Thyroid gland (tissue), 4 donors: ENCODE data around the gene VSIG10. TPM values are rescaled to one million over a fixed set of nuclear protein-coding genes. Genes with fewer than 3 reads are reported as not detected.

Experiments
- DNase-seq, 2 donors: peaks; one replicate each; pipeline ENCODE4 v3.0.0-alpha.2; 2019
- H3K27ac ChIP-seq, 3 donors: fragments of 200-600 bp; sonication (generic); 1 replicate in 2 of 3; 2 replicates in 1 of 3; pipeline ENCODE4 v1.5.1; 2016 to 2019; ENCODE audit warnings: mild to moderate bottlenecking in 1 of 3, moderate library complexity in 1 of 3
- H3K27me3 ChIP-seq: fragments of 200-600 bp; sonication (generic); one replicate; pipeline ENCODE4 v1.5.1; 2019
- H3K36me3 ChIP-seq, 2 donors: fragments of 200-600 bp; sonication (generic); one replicate each; pipeline ENCODE4 v1.5.1; 2016 to 2019
- H3K4me1 ChIP-seq, 2 donors: fragments of 200-600 bp; sonication (generic); one replicate each; pipeline ENCODE4 v1.5.1; 2017 to 2019
- H3K4me3 ChIP-seq, 3 donors: fragments of 200-600 bp; sonication (generic); replicated peaks in 1 of 3; 1 replicate in 2 of 3; 2 replicates in 1 of 3; pipeline ENCODE4 v1.5.1; 2016; ENCODE audit warnings: mild to moderate bottlenecking in 1 of 3
- H3K9me3 ChIP-seq: fragments of 200-600 bp; sonication (generic); one replicate; pipeline ENCODE4 v1.5.1; 2017
- POLR2A ChIP-seq, 2 donors: fragments of 450-650 bp; IDR thresholded peaks; one replicate each; pipeline ENCODE4 v1.6.1; 2017; ENCODE audit warnings: antibody characterized with exemption in 2 of 2, mild to moderate bottlenecking in 2 of 2, moderate library complexity in 1 of 2
- WGBS, 2 donors: methylation state at CpG; one replicate each; pipeline ENCODE4 v1.1.5; 2017; 5-methylcytosine and 5-hydroxymethylcytosine counted together
- intact Hi-C: fragments of 100-400 bp; cut with DNase I; formaldehyde crosslinking; loops from one replicate; pipeline ENCODE4 v1.15.1; 2023
- total RNA-seq, 4 donors: library from RNA; depleted of rRNA; stranded (reverse); fragments of >200 nt; gene quantifications; one replicate each; pipeline ENCODE4 v1.2.3, GENCODE V29; 2016
- TF ChIP-seq, protein P1 (sequence below), 6 experiments: fragments of 200-600 bp in 3 of 6; fragments of 450-650 bp in 3 of 6; sonication (generic) in 3 of 6; IDR thresholded peaks; one replicate each; pipeline ENCODE4 v1.5.1; 2016 to 2019; ENCODE audit warnings: antibody characterized with exemption in 6 of 6, mild to moderate bottlenecking in 2 of 6, inconsistent platforms in 1 of 6, moderate library complexity in 1 of 6

The VSIG10 gene
- total RNA-seq, 4 donors from 2014 or later, result 62.0 to 93.7 (median 76.6) TPM

DNA sequence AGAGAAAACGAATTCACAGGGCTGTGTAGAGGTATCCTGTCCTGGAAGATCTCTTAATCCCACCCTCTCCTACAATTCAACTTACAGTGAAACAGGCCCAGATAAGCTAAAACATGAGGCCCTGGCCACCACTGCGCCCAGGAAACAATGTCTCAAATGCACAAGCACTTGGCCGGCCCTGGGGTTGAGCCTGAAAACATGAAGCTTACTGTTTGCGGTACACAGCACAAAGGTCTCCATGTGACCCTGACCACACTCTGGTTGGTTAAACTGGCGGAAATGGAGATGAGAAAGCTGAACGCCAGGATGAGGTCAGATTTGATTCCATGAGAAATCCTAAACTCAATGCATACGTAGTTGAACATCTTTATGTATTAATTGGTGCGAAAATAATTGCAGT, 59.2 kb downstream of the VSIG10 start:
- Histone ChIP-seq H3K4me1 (peaks cover 0 to 6% of the 10 kb centered on the region in 2 donors), H3K9me3 (no peaks in the 10 kb centered on the region), H3K27ac (no peak overlapping the region), H3K27me3 (no peaks in the 10 kb centered on the region), H3K4me3 (no peak overlapping the region), H3K36me3 (peaks cover 44% of the 10 kb centered on the region in 2 donors)
- intact Hi-C loops, result no loop called here
- WGBS, 2 donors, result 96 to 97% methylated on average over 8 of the region's 8 CpGs
- TF ChIP-seq POLR2A (IDR thresholded peaks at IDR 0.05), result no peak
- TF ChIP-seq, protein P1, sequence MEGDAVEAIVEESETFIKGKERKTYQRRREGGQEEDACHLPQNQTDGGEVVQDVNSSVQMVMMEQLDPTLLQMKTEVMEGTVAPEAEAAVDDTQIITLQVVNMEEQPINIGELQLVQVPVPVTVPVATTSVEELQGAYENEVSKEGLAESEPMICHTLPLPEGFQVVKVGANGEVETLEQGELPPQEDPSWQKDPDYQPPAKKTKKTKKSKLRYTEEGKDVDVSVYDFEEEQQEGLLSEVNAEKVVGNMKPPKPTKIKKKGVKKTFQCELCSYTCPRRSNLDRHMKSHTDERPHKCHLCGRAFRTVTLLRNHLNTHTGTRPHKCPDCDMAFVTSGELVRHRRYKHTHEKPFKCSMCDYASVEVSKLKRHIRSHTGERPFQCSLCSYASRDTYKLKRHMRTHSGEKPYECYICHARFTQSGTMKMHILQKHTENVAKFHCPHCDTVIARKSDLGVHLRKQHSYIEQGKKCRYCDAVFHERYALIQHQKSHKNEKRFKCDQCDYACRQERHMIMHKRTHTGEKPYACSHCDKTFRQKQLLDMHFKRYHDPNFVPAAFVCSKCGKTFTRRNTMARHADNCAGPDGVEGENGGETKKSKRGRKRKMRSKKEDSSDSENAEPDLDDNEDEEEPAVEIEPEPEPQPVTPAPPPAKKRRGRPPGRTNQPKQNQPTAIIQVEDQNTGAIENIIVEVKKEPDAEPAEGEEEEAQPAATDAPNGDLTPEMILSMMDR (IDR thresholded peaks at IDR 0.05), result no peak
- no peak for DNase-seq

DNA sequence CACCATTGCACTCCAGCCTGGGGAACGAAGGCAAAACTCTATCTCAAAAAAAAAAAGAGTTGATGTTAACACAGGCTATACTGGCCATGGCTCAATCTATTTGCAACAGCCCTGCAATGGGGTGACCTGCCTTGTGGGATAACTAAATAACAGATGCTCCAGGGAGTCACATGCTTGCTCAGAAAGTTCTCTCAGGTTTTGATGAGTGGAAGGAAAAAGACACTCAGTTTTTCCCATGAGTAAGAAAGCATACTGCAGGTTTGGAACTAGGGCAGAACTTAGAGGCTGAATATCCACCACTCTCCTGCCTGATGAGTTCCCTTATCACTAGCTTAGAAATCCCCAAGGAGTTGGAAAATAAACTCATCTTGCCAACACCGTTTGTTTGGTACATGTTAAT, 59.7 kb downstream of the VSIG10 start:
- DNase-seq, result no peak
- Histone ChIP-seq H3K4me1 (peaks cover 0 to 6% of the 10 kb centered on the region in 2 donors), H3K36me3 (peaks cover 40 to 48% of the 10 kb centered on the region in 2 donors), H3K27me3 (no peaks in the 10 kb centered on the region), H3K9me3 (no peaks in the 10 kb centered on the region), H3K27ac (no peak overlapping the region), H3K4me3 (no peak overlapping the region)
- TF ChIP-seq, protein P1 (IDR thresholded peaks at IDR 0.05), result no peak
- no peak for TF ChIP-seq POLR2A (IDR thresholded peaks at IDR 0.05)
- 78 to 82% methylated on average over 2 of the region's 2 CpGs for WGBS, 2 donors
- intact Hi-C loops, result no loop called here

DNA sequence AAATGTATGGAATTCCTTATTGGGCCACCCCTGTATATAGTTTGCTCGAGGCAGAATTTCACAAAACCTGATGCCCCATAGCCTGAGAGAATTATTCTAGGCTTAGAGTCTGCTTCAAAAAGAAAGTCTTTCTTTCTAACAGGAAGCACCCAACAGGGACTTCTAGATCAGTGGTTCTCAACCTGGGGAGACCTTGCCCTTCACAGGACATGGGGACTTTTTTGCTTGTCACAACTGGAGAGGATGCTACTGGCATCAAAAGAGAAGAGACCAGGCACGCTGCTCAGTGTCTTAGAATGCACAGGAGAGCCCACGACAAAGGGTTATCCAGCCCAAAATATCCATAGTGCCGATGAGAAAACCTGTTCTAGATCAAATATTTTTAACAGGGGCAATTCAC, 61.7 kb downstream of the VSIG10 start:
- H3K4me1 ChIP-seq, result peaks cover 0 to 6% of the 10 kb centered on the region in 2 donors
- no peaks in the 10 kb centered on the region for H3K27me3 ChIP-seq
- H3K9me3 ChIP-seq, result no peaks in the 10 kb centered on the region
- intact Hi-C loops, result no loop called here
- 96% methylated on average over 4 of the region's 4 CpGs for WGBS, 2 donors
- peaks cover 51 to 61% of the 10 kb centered on the region in 2 donors for H3K36me3 ChIP-seq
- TF ChIP-seq, protein P1 (IDR thresholded peaks at IDR 0.05), result no peak
- no peak for TF ChIP-seq POLR2A (IDR thresholded peaks at IDR 0.05)
- H3K4me3 ChIP-seq, result no peak overlapping the region
- no peak overlapping the region for H3K27ac ChIP-seq
- DNase-seq, result no peak

DNA sequence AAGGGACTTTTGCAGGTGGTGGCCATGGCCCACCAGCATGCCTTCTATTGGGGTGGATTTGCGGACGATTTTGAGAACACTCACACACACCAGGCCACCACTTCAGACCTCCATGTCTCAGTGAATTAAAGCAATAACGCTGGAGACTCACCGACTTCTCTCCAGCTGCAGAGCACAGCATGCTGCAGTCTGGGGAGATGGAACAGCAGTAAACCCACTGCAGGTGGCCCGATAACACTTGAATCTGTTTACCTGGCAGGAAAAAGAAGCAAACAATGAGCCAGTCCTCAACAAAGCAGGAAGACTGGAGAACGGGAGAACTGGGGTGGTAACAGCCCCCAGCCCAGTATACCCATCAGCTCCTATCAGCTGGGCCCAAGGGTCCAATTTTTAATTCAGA, 65.7 kb downstream of the VSIG10 start:
- H3K27me3 ChIP-seq, result no peaks in the 10 kb centered on the region
- H3K9me3 ChIP-seq, result no peaks in the 10 kb centered on the region
- intact Hi-C loops, result loop anchor here (10.0 kb wide), 1 partner anchor 163 kb away; no protein-coding TSS in a partner anchor
- no peak for DNase-seq
- WGBS, 2 donors, result 62 to 72% methylated on average over 6 of the region's 6 CpGs
- H3K4me1 ChIP-seq, result no peaks in the 10 kb centered on the region
- TF ChIP-seq, protein P1 (IDR thresholded peaks at IDR 0.05), result no peak
- TF ChIP-seq POLR2A (IDR thresholded peaks at IDR 0.05), result no peak
- no peak overlapping the region for H3K27ac ChIP-seq
- peaks cover 82 to 87% of the 10 kb centered on the region in 2 donors for H3K36me3 ChIP-seq
- no peak overlapping the region for H3K4me3 ChIP-seq

DNA sequence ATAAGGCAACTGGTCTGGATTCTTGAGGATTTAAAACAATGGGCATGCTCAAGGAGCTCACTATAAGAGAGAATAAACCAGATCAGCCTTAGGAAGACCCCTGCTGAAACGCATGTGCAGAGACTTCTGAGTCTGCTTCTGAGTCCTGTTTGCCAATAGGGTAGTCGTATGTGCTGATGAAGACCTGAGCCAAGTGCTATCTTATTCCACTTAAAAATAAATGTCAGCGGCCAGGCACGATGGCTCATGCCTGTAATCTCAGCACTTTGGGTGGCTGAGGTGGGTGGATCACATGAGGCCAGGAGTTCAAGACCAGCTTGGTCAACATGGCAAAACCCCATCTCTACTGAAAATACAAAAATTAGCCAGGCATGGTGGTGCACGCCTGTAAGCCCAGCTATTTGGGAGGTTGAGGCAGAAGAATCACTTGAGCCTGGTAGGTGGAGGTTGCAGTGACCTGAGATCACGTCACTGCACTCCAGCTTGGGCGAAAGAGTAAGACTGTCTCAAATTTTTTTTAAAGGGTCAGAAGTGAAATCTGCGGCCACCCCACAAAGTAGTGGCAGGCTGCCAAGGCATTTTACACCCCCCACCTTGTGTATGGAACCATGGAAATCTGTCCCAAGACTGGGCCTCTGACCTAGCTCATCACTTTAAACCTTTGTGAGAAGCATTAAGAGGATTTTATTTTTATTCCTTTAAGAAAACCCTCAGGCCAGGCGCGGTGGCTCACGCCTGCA, 67.0 kb downstream of the VSIG10 start:
- intact Hi-C loops, result loop anchor here (10.0 kb wide), 1 partner anchor 162 kb away; no protein-coding TSS in a partner anchor
- Histone ChIP-seq H3K27ac (no peak overlapping the region), H3K27me3 (no peaks in the 10 kb centered on the region), H3K4me1 (no peaks in the 10 kb centered on the region), H3K9me3 (no peaks in the 10 kb centered on the region), H3K36me3 (peaks cover 82 to 86% of the 10 kb centered on the region in 2 donors), H3K4me3 (no peak overlapping the region)
- no peak for TF ChIP-seq POLR2A (IDR thresholded peaks at IDR 0.05)
- TF ChIP-seq, protein P1 (IDR thresholded peaks at IDR 0.05), result no peak
- WGBS, 2 donors, result 96% methylated on average over 11 of the region's 11 CpGs
- no peak for DNase-seq
